ENCODE results near the gene MFGE8.
"Not testable (repeated sequence)": the region's sequence is repeated elsewhere in the genome, so short reads cannot be mapped to it uniquely, and the experiment has no call there.

MFGE8 gene

GRCh38 chr15:88949734-88950400 is 36.7 kb upstream of the MFGE8 start:
- TF ChIP-seq, protein P1, sequence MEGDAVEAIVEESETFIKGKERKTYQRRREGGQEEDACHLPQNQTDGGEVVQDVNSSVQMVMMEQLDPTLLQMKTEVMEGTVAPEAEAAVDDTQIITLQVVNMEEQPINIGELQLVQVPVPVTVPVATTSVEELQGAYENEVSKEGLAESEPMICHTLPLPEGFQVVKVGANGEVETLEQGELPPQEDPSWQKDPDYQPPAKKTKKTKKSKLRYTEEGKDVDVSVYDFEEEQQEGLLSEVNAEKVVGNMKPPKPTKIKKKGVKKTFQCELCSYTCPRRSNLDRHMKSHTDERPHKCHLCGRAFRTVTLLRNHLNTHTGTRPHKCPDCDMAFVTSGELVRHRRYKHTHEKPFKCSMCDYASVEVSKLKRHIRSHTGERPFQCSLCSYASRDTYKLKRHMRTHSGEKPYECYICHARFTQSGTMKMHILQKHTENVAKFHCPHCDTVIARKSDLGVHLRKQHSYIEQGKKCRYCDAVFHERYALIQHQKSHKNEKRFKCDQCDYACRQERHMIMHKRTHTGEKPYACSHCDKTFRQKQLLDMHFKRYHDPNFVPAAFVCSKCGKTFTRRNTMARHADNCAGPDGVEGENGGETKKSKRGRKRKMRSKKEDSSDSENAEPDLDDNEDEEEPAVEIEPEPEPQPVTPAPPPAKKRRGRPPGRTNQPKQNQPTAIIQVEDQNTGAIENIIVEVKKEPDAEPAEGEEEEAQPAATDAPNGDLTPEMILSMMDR (conservative IDR thresholded peaks at IDR 0.05) = no peak

DNA sequence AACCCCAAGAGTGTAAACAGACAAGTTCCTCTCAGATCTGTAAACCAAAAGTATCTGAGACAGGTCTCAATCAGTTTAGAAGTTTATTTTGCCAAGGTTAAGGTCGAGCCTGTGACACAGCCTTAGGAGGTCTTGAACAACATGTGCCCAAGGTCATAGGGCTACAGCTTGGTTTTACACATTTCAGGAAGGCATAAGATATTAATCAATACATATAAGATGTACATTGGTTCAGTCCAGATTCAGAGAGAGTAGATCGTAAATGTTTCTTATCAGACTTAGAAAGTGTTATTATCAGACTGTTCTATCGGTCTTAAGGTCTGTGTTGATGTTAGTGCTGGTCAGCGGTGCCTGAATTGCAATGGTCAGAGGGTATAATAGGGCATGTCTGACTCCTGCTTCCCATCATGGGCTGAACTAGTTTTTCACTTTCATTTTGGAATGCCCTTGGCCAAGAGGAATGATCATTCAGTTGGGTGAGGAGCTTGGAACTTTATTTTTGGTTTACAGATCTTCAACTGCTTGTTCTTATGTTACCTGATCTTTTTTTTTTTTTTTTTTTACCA is 27.0 kb upstream of the MFGE8 start:
- TF ChIP-seq, protein P1 (conservative IDR thresholded peaks at IDR 0.05) = no peak
- H3K27ac ChIP-seq = no peak overlapping the region

More at GRCh38 chr15:88949734-88950400, 36.7 kb upstream of the MFGE8 start:
- H3K27ac ChIP-seq = no peak overlapping the region

- TF ChIP-seq, protein P1 (conservative IDR thresholded peaks at IDR 0.05) = no peak
- no peak overlapping the region for H3K27ac ChIP-seq
Measured at GRCh38 chr15:88939486-88939806, 26.3 kb upstream of the MFGE8 start.

DNA sequence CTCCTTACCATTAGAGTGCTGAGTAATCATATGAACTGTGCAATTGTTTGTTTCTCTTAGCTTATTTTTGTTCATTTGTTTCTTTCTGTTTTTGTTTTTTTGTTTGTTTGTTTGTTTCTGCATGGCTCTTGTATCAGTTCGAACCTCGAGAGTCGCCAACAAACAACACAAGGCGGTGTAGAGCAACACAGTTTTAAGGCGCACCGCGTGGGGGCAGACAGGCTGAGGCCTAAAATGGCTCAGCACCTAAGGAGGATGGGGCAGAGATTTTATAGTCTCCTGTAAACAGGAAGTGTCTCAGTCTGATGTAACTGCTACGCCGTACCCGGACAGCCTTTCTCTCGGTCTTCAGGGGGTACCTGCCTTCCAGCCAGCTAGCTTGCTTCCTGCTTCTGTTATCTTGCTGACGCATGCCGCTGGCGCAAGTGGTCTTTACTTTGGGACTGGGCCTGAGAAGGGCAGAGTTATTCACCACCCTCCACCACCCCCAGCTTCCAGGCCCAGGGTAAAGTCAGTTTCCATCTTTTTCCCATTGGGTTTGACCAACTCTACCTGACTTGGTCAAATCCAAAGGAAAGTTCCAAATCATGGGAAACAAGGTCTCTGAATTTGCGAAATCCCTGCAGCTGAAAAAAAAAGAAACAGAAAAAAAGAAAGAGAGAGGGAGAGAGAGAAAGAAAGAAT is 25.8 kb upstream of the MFGE8 start:
- H3K27ac ChIP-seq = no peak overlapping the region
- TF ChIP-seq, protein P1 (conservative IDR thresholded peaks at IDR 0.05) = no peak

DNA sequence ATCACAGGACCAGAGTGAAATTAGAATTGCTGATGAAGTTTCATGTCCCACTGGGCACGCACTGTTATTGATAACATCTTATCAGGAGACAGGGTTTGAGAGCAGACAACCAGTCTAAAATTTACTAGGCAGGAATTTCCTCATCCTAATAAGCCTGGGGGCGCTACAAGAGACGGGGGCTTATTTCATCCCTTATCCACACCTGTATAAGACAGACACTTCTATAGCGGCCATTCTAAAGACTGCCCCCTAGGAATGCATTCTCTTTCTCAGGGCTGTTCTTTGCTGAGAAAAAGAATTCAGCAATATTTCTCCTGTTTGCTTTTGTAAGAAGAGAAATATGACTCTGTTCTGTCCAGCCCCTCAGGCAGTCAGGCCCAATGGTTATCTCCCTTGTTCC is 21.3 kb upstream of the MFGE8 start:
- not testable (repeated sequence) for H3K27ac ChIP-seq

- no peak overlapping the region for H3K27ac ChIP-seq
- TF ChIP-seq, protein P1 (conservative IDR thresholded peaks at IDR 0.05) = no peak
Measured at GRCh38 chr15:88932875-88933330, 19.7 kb upstream of the MFGE8 start.

DNA sequence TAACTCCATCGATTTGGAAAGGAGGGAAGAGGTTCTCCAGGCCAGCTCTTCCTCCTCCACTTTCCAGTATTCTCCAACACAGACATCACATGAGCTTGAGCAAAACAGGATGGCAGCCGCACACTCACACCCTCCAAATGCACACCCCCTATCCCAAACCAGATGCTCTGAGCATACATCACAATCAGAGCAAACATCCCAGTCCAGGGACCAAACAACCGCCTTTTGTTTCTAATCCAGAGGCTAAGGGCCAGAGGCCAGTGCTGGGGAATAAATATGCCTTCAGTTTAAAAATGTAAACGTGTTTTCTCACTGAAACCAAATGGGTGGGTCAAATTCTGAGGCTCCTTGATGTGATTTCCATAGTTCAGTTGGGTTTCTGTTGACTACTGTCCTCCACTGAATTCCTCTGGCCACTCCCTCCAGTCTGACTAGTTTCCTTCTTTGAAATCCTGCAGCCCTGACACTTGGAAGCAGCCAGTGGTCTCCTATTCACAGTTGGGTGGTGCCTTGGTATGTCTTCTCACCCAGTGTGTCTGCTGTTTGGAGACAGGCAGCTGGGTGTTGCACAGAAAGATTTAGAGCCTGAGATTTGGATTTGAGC is 19.2 kb upstream of the MFGE8 start:
- TF ChIP-seq, protein P1 (conservative IDR thresholded peaks at IDR 0.05) = no peak
- no peak overlapping the region for H3K27ac ChIP-seq

Data from VCaP (cell line).